CD8-positive, alpha-beta memory T cell (primary cell): Measurements from ENCODE around the gene PDE11A. TPM values are rescaled to one million over a fixed set of nuclear protein-coding genes. Genes with fewer than 3 reads are reported as not detected.

ENCODE experiments used
- CTCF ChIA-PET: fragments of 350-600 bp; sonication (Branson Sonifier 250); formaldehyde crosslinking; loops from one replicate; lab custom pipeline; 2021; ENCODE audit warnings: antibody characterized with exemption; lab: Charles Lee
- POLR2A ChIA-PET: fragments of 350-600 bp; sonication (Branson Sonifier 250); formaldehyde crosslinking; loops from one replicate; lab custom pipeline; 2021; ENCODE audit warnings: antibody characterized with exemption; lab: Charles Lee
- DNase-seq, 5 donors: peaks; one replicate each; pipeline versions ENCODE4 v3.0.0 to v3.0.0-alpha.2; 2020 to 2022; ENCODE audit warnings: mixed read lengths in 1 of 5
- H3K27ac ChIP-seq: one replicate; pipeline ENCODE4 v1.7.0; 2013; ENCODE audit warnings: low read depth, mild to moderate bottlenecking, low read length, moderate library complexity
- H3K27me3 ChIP-seq: 2 replicates; pipeline ENCODE4 v1.7.0; 2013; ENCODE audit warnings: low read length, mild to moderate bottlenecking; ENCODE audit not compliant: insufficient read depth, poor library complexity, severe bottlenecking
- H3K36me3 ChIP-seq: 2 replicates; pipeline ENCODE4 v1.7.0; 2013; ENCODE audit warnings: mild to moderate bottlenecking, low read length, moderate library complexity; ENCODE audit not compliant: insufficient read depth
- H3K4me1 ChIP-seq: 2 replicates; pipeline ENCODE4 v1.7.0; 2013; ENCODE audit warnings: mild to moderate bottlenecking, low read length, moderate library complexity; ENCODE audit not compliant: insufficient read depth
- H3K4me3 ChIP-seq: 2 replicates; pipeline ENCODE4 v1.7.0; 2013; ENCODE audit warnings: mild to moderate bottlenecking, low read length
- H3K9me3 ChIP-seq: 2 replicates; pipeline ENCODE4 v1.7.0; 2013; ENCODE audit warnings: mild to moderate bottlenecking, low read length
- H3K27ac Mint-ChIP-seq, 8 donors: one replicate each; pipeline ENCODE4 v1.8.0; 2020 to 2021; ENCODE audit warnings: mixed read lengths in 8 of 8, mild to moderate bottlenecking in 6 of 8, inconsistent platforms in 3 of 8, moderate library complexity in 3 of 8
- H3K27me3 Mint-ChIP-seq, 2 donors: one replicate each; pipeline ENCODE4 v1.8.0; 2020 to 2021; ENCODE audit warnings: mixed read lengths in 2 of 2, mild to moderate bottlenecking in 1 of 2, moderate library complexity in 1 of 2
- H3K36me3 Mint-ChIP-seq, 3 donors: one replicate each; pipeline ENCODE4 v1.8.0; 2020 to 2021; ENCODE audit warnings: mixed read lengths in 3 of 3, inconsistent platforms in 1 of 3, mild to moderate bottlenecking in 1 of 3
- H3K4me1 Mint-ChIP-seq, 3 donors: one replicate each; pipeline ENCODE4 v1.8.0; 2020 to 2021; ENCODE audit warnings: mixed read lengths in 3 of 3, inconsistent platforms in 1 of 3, mild to moderate bottlenecking in 1 of 3
- H3K4me3 Mint-ChIP-seq, 7 donors: one replicate each; pipeline ENCODE4 v1.8.0; 2020 to 2021; ENCODE audit warnings: mixed read lengths in 7 of 7, mild to moderate bottlenecking in 6 of 7, moderate library complexity in 4 of 7, inconsistent platforms in 2 of 7
- H3K9me3 Mint-ChIP-seq, 5 donors: one replicate each; pipeline ENCODE4 v1.8.0; 2020 to 2022; ENCODE audit warnings: mixed read lengths in 5 of 5, mild to moderate bottlenecking in 3 of 5, moderate library complexity in 2 of 5, inconsistent platforms in 1 of 5
- polyA plus RNA-seq: library from polyadenylated mRNA; unstranded; fragments of 300-500 nt; fragmentation: Illumina TruSeq; gene quantifications from one replicate; pipeline ENCODE4 v1.2.3, GENCODE V29; 2021
- total RNA-seq, 2 experiments: library from RNA; stranded (reverse); gene quantifications; one replicate each; pipeline ENCODE4 v1.2.3, GENCODE V29; 2021

The PDE11A gene
- total and polyA plus RNA-seq, 3 experiments from 2014 or later, result not detected

DNA sequence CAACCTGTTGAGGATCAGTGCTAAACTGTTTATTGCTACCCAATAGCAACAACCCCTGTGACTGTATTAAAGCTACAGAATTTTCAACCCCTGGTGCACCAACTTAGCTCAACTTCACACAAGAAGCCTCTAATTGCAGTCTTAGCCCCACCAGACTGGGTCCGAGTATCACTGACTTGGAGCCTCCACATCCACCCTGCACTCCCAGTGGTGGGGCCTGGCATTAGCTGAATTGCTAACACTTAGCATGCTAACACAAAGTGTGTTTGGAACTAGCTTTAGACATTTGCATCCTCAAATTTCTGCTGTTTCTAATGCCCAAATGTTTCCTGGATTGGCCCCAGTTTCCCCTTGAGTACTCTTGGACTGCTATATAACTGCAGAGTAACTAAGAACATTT is 381.4 kb downstream of the PDE11A start:
- DNase-seq, result no peak
- H3K36me3 Mint-ChIP-seq, result no peaks in the 10 kb centered on the region
- H3K27me3 Mint-ChIP-seq, result peaks cover 10 to 22% of the 10 kb centered on the region in 2 donors
- no peak overlapping the region for H3K27ac Mint-ChIP-seq
- H3K4me3 Mint-ChIP-seq, result no peak overlapping the region
- Histone ChIP-seq H3K36me3 (no peaks in the 10 kb centered on the region), H3K4me1 (no peaks in the 10 kb centered on the region), H3K4me3 (no peak overlapping the region), H3K9me3 (no peaks in the 10 kb centered on the region), H3K27me3 (no peaks in the 10 kb centered on the region), H3K27ac (no peak overlapping the region)
- no peaks in the 10 kb centered on the region for H3K9me3 Mint-ChIP-seq
- CTCF ChIA-PET, result interaction anchor here (1.1 kb wide), 1 partner anchor 12 kb away, joined by 3 read pairs; no protein-coding TSS in a partner anchor
- POLR2A ChIA-PET, result no interaction called here
- H3K4me1 Mint-ChIP-seq, result no peaks in the 10 kb centered on the region

DNA sequence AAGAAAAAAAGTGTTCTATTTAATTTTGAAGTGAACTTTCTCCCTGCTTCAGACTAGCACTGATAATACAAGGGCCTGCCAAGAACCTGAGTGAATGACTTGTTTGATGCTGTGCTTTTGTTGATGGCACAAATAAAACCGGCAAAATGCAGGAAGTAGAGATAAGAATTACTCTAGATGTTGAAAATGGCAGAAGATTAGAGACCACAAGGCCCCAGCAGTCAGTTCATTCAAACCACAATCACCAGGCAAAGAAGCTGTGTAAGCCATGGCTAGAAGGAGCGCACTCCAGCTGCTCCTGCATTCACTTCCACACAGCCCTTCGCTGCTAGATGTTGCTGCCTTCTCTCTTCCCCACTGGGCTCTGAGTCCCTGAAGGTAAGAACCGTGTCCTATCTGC is 383.0 kb downstream of the PDE11A start:
- no peak for DNase-seq
- Mint-ChIP-seq H3K27me3 (peaks cover 6 to 15% of the 10 kb centered on the region in 2 donors), H3K4me3 (no peak overlapping the region), H3K4me1 (no peaks in the 10 kb centered on the region), H3K36me3 (no peaks in the 10 kb centered on the region), H3K27ac (no peak overlapping the region), H3K9me3 (no peaks in the 10 kb centered on the region)
- ChIA-PET CTCF (no interaction called here), POLR2A (no interaction called here)
- Histone ChIP-seq H3K9me3 (no peaks in the 10 kb centered on the region), H3K4me3 (no peak overlapping the region), H3K4me1 (no peaks in the 10 kb centered on the region), H3K27ac (no peak overlapping the region), H3K27me3 (no peaks in the 10 kb centered on the region), H3K36me3 (no peaks in the 10 kb centered on the region)

DNA sequence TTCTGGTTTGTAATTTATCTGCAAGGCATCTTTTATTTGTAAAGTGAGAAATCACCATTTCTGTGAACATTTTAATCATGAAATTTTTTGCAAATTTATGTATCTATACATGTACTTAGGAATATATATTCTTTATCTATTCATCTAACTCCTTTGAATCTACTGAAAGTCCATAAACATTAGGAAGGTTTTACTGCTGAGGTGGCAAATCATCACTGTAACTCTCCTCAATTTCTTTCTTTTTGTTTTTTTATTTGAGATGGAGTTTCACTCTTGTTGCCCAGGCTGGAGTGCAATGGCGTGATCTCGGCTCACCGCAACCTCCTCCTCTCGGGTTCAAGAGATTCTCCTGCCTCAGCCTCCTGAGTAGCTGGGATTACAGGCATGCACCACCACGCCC is 383.7 kb downstream of the PDE11A start:
- DNase-seq, result no peak
- H3K4me3 Mint-ChIP-seq, result no peak overlapping the region
- CTCF ChIA-PET, result no interaction called here

DNA sequence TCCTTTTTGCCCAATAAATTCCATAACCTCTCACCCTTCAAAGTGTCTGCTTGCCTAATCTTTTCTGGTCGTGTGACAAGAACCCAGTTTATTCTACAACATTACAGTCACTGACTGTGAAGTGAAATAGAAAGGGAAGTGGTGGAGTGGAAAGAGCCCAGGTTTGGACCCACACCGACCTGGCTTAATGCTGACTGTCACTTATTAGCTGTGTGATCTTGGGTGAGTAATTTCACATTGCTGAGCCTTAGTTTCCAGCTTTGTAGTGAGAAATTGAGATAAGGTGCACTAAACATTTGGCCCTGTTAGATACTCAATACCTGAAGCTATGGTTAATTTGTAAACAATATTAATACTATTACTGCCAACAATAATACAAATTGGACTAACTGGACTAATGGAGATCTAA is 388.9 kb downstream of the PDE11A start:
- no peaks in the 10 kb centered on the region for H3K9me3 Mint-ChIP-seq
- no peaks in the 10 kb centered on the region for H3K4me1 ChIP-seq
- peaks cover 0 to 2% of the 10 kb centered on the region in 2 donors for H3K27me3 Mint-ChIP-seq
- DNase-seq, result no peak
- POLR2A ChIA-PET, result interaction anchor here (0.6 kb wide), 1 partner anchor 492 kb away, joined by 3 read pairs; no protein-coding TSS in a partner anchor
- H3K36me3 ChIP-seq, result no peaks in the 10 kb centered on the region
- no peaks in the 10 kb centered on the region for H3K4me1 Mint-ChIP-seq
- H3K36me3 Mint-ChIP-seq, result no peaks in the 10 kb centered on the region
- H3K27ac ChIP-seq, result no peak overlapping the region
- H3K4me3 Mint-ChIP-seq, result no peak overlapping the region
- H3K27me3 ChIP-seq, result no peaks in the 10 kb centered on the region
- H3K4me3 ChIP-seq, result no peak overlapping the region
- H3K27ac Mint-ChIP-seq, result no peak overlapping the region
- H3K9me3 ChIP-seq, result no peaks in the 10 kb centered on the region
- CTCF ChIA-PET, result no interaction called here

More for the DNA sequence above, 383.7 kb downstream of the PDE11A start:
- POLR2A ChIA-PET, result no interaction called here
- Mint-ChIP-seq H3K9me3 (no peaks in the 10 kb centered on the region), H3K27ac (no peak overlapping the region), H3K4me1 (no peaks in the 10 kb centered on the region), H3K27me3 (peaks cover 6 to 9% of the 10 kb centered on the region in 2 donors), H3K36me3 (no peaks in the 10 kb centered on the region)
- H3K4me3 ChIP-seq, result no peak overlapping the region
- no peaks in the 10 kb centered on the region for H3K36me3 ChIP-seq
- no peak overlapping the region for H3K27ac ChIP-seq
- no peaks in the 10 kb centered on the region for H3K27me3 ChIP-seq
- H3K4me1 ChIP-seq, result no peaks in the 10 kb centered on the region
- H3K9me3 ChIP-seq, result no peaks in the 10 kb centered on the region

DNA sequence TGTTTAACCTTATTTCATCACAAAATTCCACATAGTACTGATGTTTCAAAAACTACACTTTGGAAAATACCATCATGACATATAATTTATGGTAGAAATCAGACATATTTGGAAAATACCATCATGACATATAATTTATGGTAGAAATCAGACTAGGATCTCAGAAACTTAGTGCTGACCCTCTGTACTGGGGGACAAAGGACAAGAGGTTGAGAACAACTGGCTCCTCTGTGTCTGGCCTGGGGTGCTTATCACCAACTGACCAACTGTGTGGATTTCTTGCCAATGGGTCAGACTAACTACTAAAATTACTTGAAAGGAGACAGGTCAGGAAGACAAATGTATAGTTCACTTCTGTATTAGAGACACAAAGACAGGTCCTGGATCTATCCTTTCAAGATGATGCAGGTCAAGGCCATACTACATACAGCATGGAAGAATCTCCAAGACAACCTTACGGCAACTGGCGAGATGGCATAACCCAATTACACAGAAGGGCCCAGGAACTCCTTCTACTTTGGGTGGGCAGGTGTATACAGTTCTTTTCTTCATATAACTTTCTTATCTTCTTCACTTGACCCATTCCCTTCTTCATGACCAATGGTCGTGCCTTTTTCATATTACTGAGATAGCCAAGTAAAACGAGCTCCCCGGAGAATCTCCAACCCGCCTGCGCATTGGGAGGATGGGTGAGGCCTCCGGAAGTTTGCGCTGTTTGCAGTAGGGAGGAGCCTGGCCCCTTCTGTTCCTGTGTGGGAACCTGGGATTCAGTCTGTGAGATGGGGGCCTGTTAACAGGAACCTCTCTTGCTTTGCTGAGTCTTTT is 389.5 kb downstream of the PDE11A start:
- DNase-seq, result no peak
- Mint-ChIP-seq H3K27ac (no peak overlapping the region), H3K9me3 (no peaks in the 10 kb centered on the region), H3K36me3 (no peaks in the 10 kb centered on the region), H3K27me3 (peaks cover 0 to 2% of the 10 kb centered on the region in 2 donors), H3K4me3 (no peak overlapping the region), H3K4me1 (no peaks in the 10 kb centered on the region)
- no peak overlapping the region for H3K27ac ChIP-seq
- H3K36me3 ChIP-seq, result no peaks in the 10 kb centered on the region
- POLR2A ChIA-PET, result interaction anchor here (0.6 kb wide), 1 partner anchor 492 kb away, joined by 3 read pairs; no protein-coding TSS in a partner anchor
- H3K27me3 ChIP-seq, result no peaks in the 10 kb centered on the region
- no peaks in the 10 kb centered on the region for H3K4me1 ChIP-seq
- CTCF ChIA-PET, result no interaction called here
- no peak overlapping the region for H3K4me3 ChIP-seq
- no peaks in the 10 kb centered on the region for H3K9me3 ChIP-seq

DNA sequence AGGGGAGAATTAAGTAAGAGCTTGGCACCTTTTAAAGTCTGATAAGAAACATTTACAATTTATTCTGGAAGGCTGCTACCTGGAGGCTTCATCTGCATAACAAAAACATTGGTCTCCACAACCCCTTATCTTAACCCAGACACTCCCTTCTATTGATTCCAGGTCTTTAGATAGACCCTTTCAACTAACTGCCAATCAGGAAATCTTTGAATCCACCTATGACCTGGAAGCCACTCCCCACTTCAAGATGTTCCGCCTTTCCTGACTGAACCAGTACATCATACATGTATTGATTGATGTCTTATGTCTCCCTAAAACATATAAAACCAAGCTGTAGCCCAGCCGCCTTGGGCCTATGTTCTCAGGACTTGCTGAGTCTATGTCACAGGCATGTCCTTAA is 390.6 kb downstream of the PDE11A start:
- Mint-ChIP-seq H3K27me3 (peaks cover 0 to 4% of the 10 kb centered on the region in 2 donors), H3K4me3 (no peak overlapping the region), H3K4me1 (no peaks in the 10 kb centered on the region), H3K27ac (no peak overlapping the region), H3K9me3 (no peaks in the 10 kb centered on the region), H3K36me3 (no peaks in the 10 kb centered on the region)
- DNase-seq, result no peak
- peaks cover 4% of the 10 kb centered on the region for H3K27me3 ChIP-seq
- ChIA-PET CTCF (no interaction called here), POLR2A (no interaction called here)
- no peak overlapping the region for H3K4me3 ChIP-seq
- H3K4me1 ChIP-seq, result no peaks in the 10 kb centered on the region
- H3K27ac ChIP-seq, result no peak overlapping the region
- H3K36me3 ChIP-seq, result no peaks in the 10 kb centered on the region
- no peaks in the 10 kb centered on the region for H3K9me3 ChIP-seq

DNA sequence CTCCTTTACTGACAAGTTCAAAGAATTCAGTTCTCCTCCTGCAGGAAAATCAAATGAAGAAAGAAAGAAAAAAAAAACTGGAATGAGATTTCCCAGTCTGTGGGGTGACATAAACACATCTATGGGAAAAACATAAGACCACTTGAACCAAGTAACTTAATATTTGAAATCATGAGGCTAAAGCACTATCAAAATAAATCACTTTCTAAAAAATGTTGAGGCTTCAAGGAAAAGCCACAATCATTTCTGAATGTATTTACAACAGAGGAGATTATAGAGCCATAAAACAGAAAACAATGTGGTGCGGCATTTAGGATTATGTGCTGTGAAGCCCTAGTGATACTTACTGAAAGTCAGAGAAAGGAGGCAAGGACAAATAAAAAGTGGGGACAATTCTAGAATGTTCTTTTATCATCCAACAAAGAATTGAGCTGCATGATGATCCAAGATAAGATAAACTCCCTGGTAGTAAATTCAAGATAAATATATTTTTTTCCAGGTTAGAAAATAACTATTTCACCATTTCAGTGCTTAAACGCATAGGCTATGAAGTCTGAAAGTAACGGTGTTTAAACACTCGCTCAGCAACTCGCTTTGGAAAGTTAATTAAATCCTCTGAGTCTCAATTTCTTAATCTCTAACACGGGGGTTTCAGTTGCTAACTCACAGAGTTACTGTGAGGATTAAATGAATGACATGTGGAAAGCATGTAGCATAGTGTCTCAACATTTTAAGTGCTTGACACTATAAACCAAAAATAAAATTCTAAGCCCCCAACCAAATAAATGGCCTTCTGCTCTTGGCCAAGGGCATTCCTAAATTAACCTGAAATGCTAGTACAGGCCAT is 391.5 kb downstream of the PDE11A start:
- Histone ChIP-seq H3K4me3 (no peak overlapping the region), H3K36me3 (no peaks in the 10 kb centered on the region), H3K27me3 (peaks cover 4% of the 10 kb centered on the region), H3K27ac (no peak overlapping the region), H3K9me3 (no peaks in the 10 kb centered on the region), H3K4me1 (no peaks in the 10 kb centered on the region)
- Mint-ChIP-seq H3K27ac (no peak overlapping the region), H3K36me3 (no peaks in the 10 kb centered on the region), H3K4me1 (no peaks in the 10 kb centered on the region), H3K27me3 (peaks cover under 1 to 13% of the 10 kb centered on the region in 2 donors), H3K4me3 (no peak overlapping the region), H3K9me3 (no peaks in the 10 kb centered on the region)
- ChIA-PET POLR2A (interaction anchor here (0.7 kb wide), 1 partner anchor 370 kb away, joined by 3 read pairs; no protein-coding TSS in a partner anchor), CTCF (no interaction called here)
- no peak for DNase-seq
